GM06990 (cell line): Measurements from ENCODE around the gene ZBTB4.

Experiments used
- DNase-seq: peaks from one replicate; pipeline ENCODE4 v3.0.0-alpha.2; 2011; ENCODE audit not compliant: insufficient read length; ENCODE audit errors: extremely low read depth
- H3K27me3 ChIP-seq: replicated peaks from 2 replicates; pipeline ENCODE4 v1.6.0; 2011; ENCODE audit warnings: low read length; ENCODE audit not compliant: control insufficient read depth, insufficient read depth
- H3K36me3 ChIP-seq: 2 replicates; pipeline ENCODE4 v1.5.1; 2011; ENCODE audit warnings: low read length; ENCODE audit not compliant: control insufficient read depth, insufficient read depth
- H3K4me3 ChIP-seq: replicated peaks from 2 replicates; pipeline ENCODE4 v1.5.1; 2011; ENCODE audit warnings: low read depth, mild to moderate bottlenecking, control low read depth, low read length
- CTCF ChIP-seq: IDR thresholded peaks from 2 replicates; pipeline ENCODE4 v1.5.1; 2011; ENCODE audit warnings: low read length, control low read depth, mild to moderate bottlenecking, inconsistent platforms; ENCODE audit not compliant: insufficient read depth, poor library complexity, severe bottlenecking

The ZBTB4 gene

GRCh38 chr17:7417056-7417655 is 62.3 kb downstream of the ZBTB4 start:
- peaks cover 2% of the 10 kb centered on the region; the same call in 1 of the 2 replicates for H3K27me3 ChIP-seq
- TF ChIP-seq CTCF: no peak
- no peak for DNase-seq
- H3K36me3 ChIP-seq: no peaks in the 10 kb centered on the region
- H3K4me3 ChIP-seq: no peak overlapping the region

GRCh38 chr17:7416323-7416722 is 63.1 kb downstream of the ZBTB4 start:
- TF ChIP-seq CTCF: peak; percentile 6
- DNase-seq: no peak
- peaks cover 2% of the 10 kb centered on the region; the same call in 1 of the 2 replicates for H3K27me3 ChIP-seq
- no peak overlapping the region for H3K4me3 ChIP-seq
- no peaks in the 10 kb centered on the region for H3K36me3 ChIP-seq

GRCh38 chr17:7415784-7416183 is 63.6 kb downstream of the ZBTB4 start:
- no peak for DNase-seq
- Histone ChIP-seq H3K36me3 (no peaks in the 10 kb centered on the region), H3K27me3 (peaks cover 2% of the 10 kb centered on the region; the same call in 1 of the 2 replicates), H3K4me3 (no peak overlapping the region)
- TF ChIP-seq CTCF: no peak

GRCh38 chr17:7414837-7415236 is 64.6 kb downstream of the ZBTB4 start:
- H3K27me3 ChIP-seq: peaks cover 2% of the 10 kb centered on the region
- no peaks in the 10 kb centered on the region for H3K36me3 ChIP-seq
- TF ChIP-seq CTCF: no peak
- no peak for DNase-seq
- H3K4me3 ChIP-seq: no peak overlapping the region

- H3K36me3 ChIP-seq: no peaks in the 10 kb centered on the region
- TF ChIP-seq CTCF: no peak
- H3K27me3 ChIP-seq: peaks cover 2% of the 10 kb centered on the region
- DNase-seq: no peak
- no peak overlapping the region for H3K4me3 ChIP-seq
Measured at GRCh38 chr17:7413346-7413985, 66.0 kb downstream of the ZBTB4 start.

GRCh38 chr17:7411427-7411750 is 68.0 kb downstream of the ZBTB4 start:
- H3K36me3 ChIP-seq: no peaks in the 10 kb centered on the region
- DNase-seq: no peak
- H3K4me3 ChIP-seq: no peak overlapping the region
- H3K27me3 ChIP-seq: peaks cover 2% of the 10 kb centered on the region
- no peak for TF ChIP-seq CTCF
